HCT116 (cell line): Measurements from ENCODE around the gene TRMT10B. TPM values are rescaled to one million over a fixed set of nuclear protein-coding genes. Genes with fewer than 3 reads are reported as not detected.

Source experiments
- ATAC-seq: fragments of 200-7000 bp; cut with Tn5 transposase; 2 replicates; pipeline ENCODE4 v1.9.1; 2020; ENCODE audit warnings: mild to moderate bottlenecking, moderate library complexity
- BruUV-seq: library from RNA; stranded (reverse); fragments of 400-500 nt; replicated peaks from 2 replicates; lab custom pipeline; 2021; lab: Mats Ljungman, UMichigan
- CTCF ChIA-PET: fragments of 300-600 bp; sonication (Branson Sonifier 250); formaldehyde crosslinking; loops from one replicate; lab custom pipeline; 2021; ENCODE audit warnings: antibody characterized with exemption; lab: Charles Lee
- POLR2A ChIA-PET: fragments of 300-600, 350-600 bp; sonication (Branson Sonifier 250); formaldehyde crosslinking; loops from one replicate; lab custom pipeline; 2021; ENCODE audit warnings: antibody characterized with exemption; lab: Charles Lee
- RAD21 ChIA-PET, 2 experiments: fragments of 300-600 bp; sonication (Branson Sonifier 250); formaldehyde crosslinking; loops; one replicate each; lab custom pipeline; 2023; ENCODE audit warnings: low total read pairs in 2 of 2; ENCODE audit not compliant: uncharacterized antibody in 2 of 2, unreplicated experiment in 2 of 2, low non-redundant PET in 1 of 2; lab: Charles Lee
- DNase-seq: peaks from one replicate; pipeline ENCODE4 v3.0.0-alpha.2; 2010; ENCODE audit warnings: low read depth, low spot score
- H2AFZ ChIP-seq: fragments of 200-600 bp; shearing (Covaris generic), sonication (generic); 2 replicates; pipeline ENCODE4 v1.6.1; 2017; ENCODE audit warnings: low read depth, mixed run types, mixed read lengths, antibody characterized with exemption, low read length; ENCODE audit not compliant: poor library complexity, severe bottlenecking
- H3K27ac ChIP-seq: 2 replicates; pipeline ENCODE4 v1.5.1; 2012; ENCODE audit warnings: low read depth, low read length
- H3K27me3 ChIP-seq: fragments of 200-600 bp; sonication (generic); 2 replicates; pipeline ENCODE4 v1.6.1; 2016; ENCODE audit warnings: mixed run types, low read length, mixed read lengths; ENCODE audit not compliant: insufficient read depth
- H3K36me3 ChIP-seq, 2 experiments: fragments of 200-500 bp in 1 of 2; fragments of 200-600 bp in 1 of 2; sonication (Bioruptor generic) in 1 of 2; sonication (generic) in 1 of 2; 2 replicates each; pipeline versions ENCODE4 v1.5.1 to v1.6.1; 2014 to 2016; ENCODE audit warnings: low read length in 2 of 2, inconsistent platforms in 1 of 2, mixed read lengths in 1 of 2, mixed run types in 1 of 2; ENCODE audit not compliant: insufficient read depth in 2 of 2, control insufficient read depth in 1 of 2
- H3K4me1 ChIP-seq, 2 experiments: fragments of 200-600 bp in 1 of 2; sonication (generic) in 1 of 2; 2 replicates each; pipeline versions ENCODE4 v1.5.1 to v1.6.1; 2012 to 2017; ENCODE audit warnings: low read length in 2 of 2, inconsistent platforms in 1 of 2, mild to moderate bottlenecking in 1 of 2, mixed read lengths in 1 of 2, mixed run types in 1 of 2, moderate library complexity in 1 of 2; ENCODE audit not compliant: insufficient read depth in 2 of 2, control insufficient read depth in 1 of 2
- H3K4me2 ChIP-seq: fragments of 200-600 bp; sonication (generic); 2 replicates; pipeline ENCODE4 v1.6.1; 2017; ENCODE audit warnings: mixed run types, low read length, mixed read lengths
- H3K4me3 ChIP-seq, 2 experiments: fragments of 200-600 bp in 1 of 2; sonication (generic) in 1 of 2; replicated peaks in 1 of 2; 2 replicates each; pipeline ENCODE4 v1.5.1; 2011 to 2016; ENCODE audit warnings: low read length in 2 of 2, control low read depth in 1 of 2, low read depth in 1 of 2, mild to moderate bottlenecking in 1 of 2, mixed read lengths in 1 of 2, mixed run types in 1 of 2
- H3K79me2 ChIP-seq: fragments of 200-600 bp; sonication (generic); 2 replicates; pipeline ENCODE4 v1.6.1; 2017; ENCODE audit warnings: mild to moderate bottlenecking, mixed run types, low read length, moderate library complexity, mixed read lengths; ENCODE audit not compliant: insufficient read depth
- H3K9ac ChIP-seq: fragments of 200-600 bp; sonication (generic); 2 replicates; pipeline ENCODE4 v1.6.1; 2016; ENCODE audit warnings: low read length, mixed read lengths
- H3K9me2 ChIP-seq: fragments of 200-600 bp; sonication (generic), shearing (Covaris generic); 2 replicates; pipeline ENCODE4 v1.6.1; 2017; ENCODE audit warnings: mixed run types, mild to moderate bottlenecking, moderate library complexity; ENCODE audit not compliant: insufficient read depth
- H3K9me3 ChIP-seq, 2 experiments: fragments of 200-500 bp in 1 of 2; fragments of 200-600 bp in 1 of 2; sonication (Bioruptor generic) in 1 of 2; sonication (generic) in 1 of 2; 2 replicates each; pipeline ENCODE4 v1.6.1; 2014 to 2017; ENCODE audit warnings: low read length in 2 of 2, mixed read lengths in 2 of 2, inconsistent platforms in 1 of 2, low read depth in 1 of 2, mild to moderate bottlenecking in 1 of 2, mixed run types in 1 of 2, moderate library complexity in 1 of 2; ENCODE audit not compliant: control insufficient read depth in 1 of 2, insufficient read depth in 1 of 2
- H4K20me1 ChIP-seq: fragments of 200-600 bp; sonication (generic), shearing (Covaris generic); 2 replicates; pipeline ENCODE4 v1.6.1; 2017; ENCODE audit warnings: mixed run types, mild to moderate bottlenecking, moderate library complexity; ENCODE audit not compliant: insufficient read depth
- CBX3 ChIP-seq: IDR thresholded peaks from 2 replicates; pipeline ENCODE4 v1.6.1; 2012; ENCODE audit warnings: low read depth
- ELF1 ChIP-seq: IDR thresholded peaks from 2 replicates; pipeline ENCODE4 v1.6.1; 2012; ENCODE audit warnings: low read depth, borderline replicate concordance
- EZH2 ChIP-seq: fragments of 200-600 bp; sonication (generic); IDR thresholded peaks from 2 replicates; pipeline ENCODE4 v1.6.1; 2017; ENCODE audit warnings: antibody characterized with exemption, mixed run types
- EZH2phosphoT487 ChIP-seq: fragments of 200-600 bp; IDR thresholded peaks from 2 replicates; pipeline ENCODE4 v1.6.1; 2018; ENCODE audit warnings: antibody characterized with exemption, borderline replicate concordance
- RAD21 ChIP-seq: IDR thresholded peaks from 2 replicates; pipeline ENCODE4 v1.6.1; 2012; ENCODE audit warnings: low read depth, mild to moderate bottlenecking
- SIN3A ChIP-seq: IDR thresholded peaks from 2 replicates; pipeline ENCODE4 v1.6.1; 2012; ENCODE audit warnings: low read depth
- SP1 ChIP-seq: IDR thresholded peaks from 2 replicates; pipeline ENCODE4 v1.6.1; 2012; ENCODE audit warnings: low read depth
- YY1 ChIP-seq: IDR thresholded peaks from 2 replicates; pipeline ENCODE4 v1.6.1; 2011; ENCODE audit warnings: low read length, low read depth, moderate library complexity, mild to moderate bottlenecking; ENCODE audit not compliant: insufficient replicate concordance; ENCODE audit errors: extremely low read depth
- ZFX ChIP-seq: fragments of 450-650 bp; IDR thresholded peaks from 2 replicates; pipeline ENCODE4 v1.6.1; 2017
- intact Hi-C: fragments of 100-400 bp; cut with micrococcal nuclease; formaldehyde crosslinking; loops from 2 replicates; pipeline ENCODE4 v1.10.0; 2022
- total RNA-seq: library from RNA; stranded (reverse); gene quantifications from one replicate; pipeline ENCODE4 v1.2.1, GENCODE V29; 2021; ENCODE audit not compliant: unreplicated experiment
- TF ChIP-seq, protein P1 (sequence below): IDR thresholded peaks from 2 replicates; pipeline ENCODE4 v1.6.1; 2011; ENCODE audit warnings: mild to moderate bottlenecking, low read length, moderate library complexity; ENCODE audit not compliant: insufficient replicate concordance; ENCODE audit errors: extremely low read depth
- TF ChIP-seq, protein P2 (sequence below): IDR thresholded peaks from 2 replicates; pipeline ENCODE4 v1.6.1; 2012
- TF ChIP-seq, protein P3 (sequence below): IDR thresholded peaks from 2 replicates; pipeline ENCODE4 v1.6.1; 2012; ENCODE audit warnings: low read depth
- TF ChIP-seq, protein P4 (sequence below), 3 experiments: fragments of 200-600 bp in 1 of 3; sonication (generic) in 1 of 3; IDR thresholded peaks in 2 of 3; conservative IDR thresholded peaks in 1 of 3; 2 replicates each; pipeline ENCODE4 v1.5.1; 2012 to 2017; ENCODE audit warnings: low read depth in 2 of 3, low read length in 2 of 3, antibody characterized with exemption in 1 of 3, borderline replicate concordance in 1 of 3, control low read depth in 1 of 3, mild to moderate bottlenecking in 1 of 3, mixed read lengths in 1 of 3, mixed run types in 1 of 3, moderate library complexity in 1 of 3; ENCODE audit not compliant: insufficient read depth in 1 of 3

The TRMT10B gene
- total RNA-seq, 1 experiment from 2014 or later = 5.5 TPM

DNA sequence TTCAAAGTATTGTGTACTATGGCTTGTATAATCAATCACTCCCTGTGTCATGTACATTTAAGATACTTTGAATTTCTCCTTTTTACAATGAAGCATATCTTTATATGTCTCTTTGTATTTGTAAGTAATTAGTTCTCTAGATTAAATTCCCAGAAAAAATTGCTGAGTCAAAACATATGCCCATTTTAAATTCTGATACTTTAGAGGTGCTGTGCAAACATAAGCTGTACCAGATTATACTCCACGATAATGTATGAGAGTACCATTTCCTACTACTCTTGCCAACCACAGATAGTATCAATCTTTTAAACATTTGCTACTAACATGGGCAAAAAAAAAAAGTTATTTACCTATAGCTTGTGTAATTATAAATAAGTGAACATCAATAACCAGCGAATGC is 65.2 kb downstream of the TRMT10B start:
- no TSS peak for BruUV-seq

DNA sequence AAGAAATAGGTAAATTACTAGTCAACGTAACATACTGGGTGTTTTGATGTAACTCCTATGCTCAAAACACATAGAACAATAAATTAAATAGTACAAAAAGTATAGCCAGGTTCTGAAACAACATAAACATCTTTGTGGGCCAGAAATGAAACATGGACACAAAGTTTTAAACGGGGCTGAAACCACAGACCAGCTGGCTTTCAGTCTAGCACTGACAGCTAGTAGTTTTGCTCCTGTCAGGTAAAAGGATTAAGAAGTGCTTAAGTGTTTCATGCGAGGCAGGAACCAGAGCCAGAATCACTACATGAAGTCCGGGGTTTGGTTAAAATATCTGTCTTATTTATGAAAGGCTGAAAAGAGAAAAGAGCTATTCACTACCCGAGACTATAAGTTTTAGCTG is 66.5 kb downstream of the TRMT10B start:
- Histone ChIP-seq H3K4me1 (no peaks in the 10 kb centered on the region), H3K9me2 (no peaks in the 10 kb centered on the region)
- no peak for TF ChIP-seq EZH2phosphoT487
- TF ChIP-seq, protein P1, sequence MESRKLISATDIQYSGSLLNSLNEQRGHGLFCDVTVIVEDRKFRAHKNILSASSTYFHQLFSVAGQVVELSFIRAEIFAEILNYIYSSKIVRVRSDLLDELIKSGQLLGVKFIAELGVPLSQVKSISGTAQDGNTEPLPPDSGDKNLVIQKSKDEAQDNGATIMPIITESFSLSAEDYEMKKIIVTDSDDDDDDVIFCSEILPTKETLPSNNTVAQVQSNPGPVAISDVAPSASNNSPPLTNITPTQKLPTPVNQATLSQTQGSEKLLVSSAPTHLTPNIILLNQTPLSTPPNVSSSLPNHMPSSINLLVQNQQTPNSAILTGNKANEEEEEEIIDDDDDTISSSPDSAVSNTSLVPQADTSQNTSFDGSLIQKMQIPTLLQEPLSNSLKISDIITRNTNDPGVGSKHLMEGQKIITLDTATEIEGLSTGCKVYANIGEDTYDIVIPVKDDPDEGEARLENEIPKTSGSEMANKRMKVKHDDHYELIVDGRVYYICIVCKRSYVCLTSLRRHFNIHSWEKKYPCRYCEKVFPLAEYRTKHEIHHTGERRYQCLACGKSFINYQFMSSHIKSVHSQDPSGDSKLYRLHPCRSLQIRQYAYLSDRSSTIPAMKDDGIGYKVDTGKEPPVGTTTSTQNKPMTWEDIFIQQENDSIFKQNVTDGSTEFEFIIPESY = no peak
- no peak for TF ChIP-seq ELF1
- no peak for TF ChIP-seq ZFX
- no peak for TF ChIP-seq EZH2
- no peak for TF ChIP-seq RAD21
- TF ChIP-seq, protein P2, sequence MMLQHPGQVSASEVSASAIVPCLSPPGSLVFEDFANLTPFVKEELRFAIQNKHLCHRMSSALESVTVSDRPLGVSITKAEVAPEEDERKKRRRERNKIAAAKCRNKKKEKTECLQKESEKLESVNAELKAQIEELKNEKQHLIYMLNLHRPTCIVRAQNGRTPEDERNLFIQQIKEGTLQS = no peak
- TF ChIP-seq, protein P3, sequence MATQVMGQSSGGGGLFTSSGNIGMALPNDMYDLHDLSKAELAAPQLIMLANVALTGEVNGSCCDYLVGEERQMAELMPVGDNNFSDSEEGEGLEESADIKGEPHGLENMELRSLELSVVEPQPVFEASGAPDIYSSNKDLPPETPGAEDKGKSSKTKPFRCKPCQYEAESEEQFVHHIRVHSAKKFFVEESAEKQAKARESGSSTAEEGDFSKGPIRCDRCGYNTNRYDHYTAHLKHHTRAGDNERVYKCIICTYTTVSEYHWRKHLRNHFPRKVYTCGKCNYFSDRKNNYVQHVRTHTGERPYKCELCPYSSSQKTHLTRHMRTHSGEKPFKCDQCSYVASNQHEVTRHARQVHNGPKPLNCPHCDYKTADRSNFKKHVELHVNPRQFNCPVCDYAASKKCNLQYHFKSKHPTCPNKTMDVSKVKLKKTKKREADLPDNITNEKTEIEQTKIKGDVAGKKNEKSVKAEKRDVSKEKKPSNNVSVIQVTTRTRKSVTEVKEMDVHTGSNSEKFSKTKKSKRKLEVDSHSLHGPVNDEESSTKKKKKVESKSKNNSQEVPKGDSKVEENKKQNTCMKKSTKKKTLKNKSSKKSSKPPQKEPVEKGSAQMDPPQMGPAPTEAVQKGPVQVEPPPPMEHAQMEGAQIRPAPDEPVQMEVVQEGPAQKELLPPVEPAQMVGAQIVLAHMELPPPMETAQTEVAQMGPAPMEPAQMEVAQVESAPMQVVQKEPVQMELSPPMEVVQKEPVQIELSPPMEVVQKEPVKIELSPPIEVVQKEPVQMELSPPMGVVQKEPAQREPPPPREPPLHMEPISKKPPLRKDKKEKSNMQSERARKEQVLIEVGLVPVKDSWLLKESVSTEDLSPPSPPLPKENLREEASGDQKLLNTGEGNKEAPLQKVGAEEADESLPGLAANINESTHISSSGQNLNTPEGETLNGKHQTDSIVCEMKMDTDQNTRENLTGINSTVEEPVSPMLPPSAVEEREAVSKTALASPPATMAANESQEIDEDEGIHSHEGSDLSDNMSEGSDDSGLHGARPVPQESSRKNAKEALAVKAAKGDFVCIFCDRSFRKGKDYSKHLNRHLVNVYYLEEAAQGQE = no peak
- TF ChIP-seq SIN3A = no peak
- TF ChIP-seq, protein P4, sequence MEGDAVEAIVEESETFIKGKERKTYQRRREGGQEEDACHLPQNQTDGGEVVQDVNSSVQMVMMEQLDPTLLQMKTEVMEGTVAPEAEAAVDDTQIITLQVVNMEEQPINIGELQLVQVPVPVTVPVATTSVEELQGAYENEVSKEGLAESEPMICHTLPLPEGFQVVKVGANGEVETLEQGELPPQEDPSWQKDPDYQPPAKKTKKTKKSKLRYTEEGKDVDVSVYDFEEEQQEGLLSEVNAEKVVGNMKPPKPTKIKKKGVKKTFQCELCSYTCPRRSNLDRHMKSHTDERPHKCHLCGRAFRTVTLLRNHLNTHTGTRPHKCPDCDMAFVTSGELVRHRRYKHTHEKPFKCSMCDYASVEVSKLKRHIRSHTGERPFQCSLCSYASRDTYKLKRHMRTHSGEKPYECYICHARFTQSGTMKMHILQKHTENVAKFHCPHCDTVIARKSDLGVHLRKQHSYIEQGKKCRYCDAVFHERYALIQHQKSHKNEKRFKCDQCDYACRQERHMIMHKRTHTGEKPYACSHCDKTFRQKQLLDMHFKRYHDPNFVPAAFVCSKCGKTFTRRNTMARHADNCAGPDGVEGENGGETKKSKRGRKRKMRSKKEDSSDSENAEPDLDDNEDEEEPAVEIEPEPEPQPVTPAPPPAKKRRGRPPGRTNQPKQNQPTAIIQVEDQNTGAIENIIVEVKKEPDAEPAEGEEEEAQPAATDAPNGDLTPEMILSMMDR (IDR thresholded peaks at IDR 0.05 in 2 of 3, conservative IDR thresholded peaks at IDR 0.05 in 1 of 3; ENCODE audit: borderline replicate concordance in 1 of 3, insufficient read depth in 1 of 3, low read depth in 2 of 3, low read length in 2 of 3) = no peak
- TF ChIP-seq YY1 = no peak

More for the DNA sequence above, 65.2 kb downstream of the TRMT10B start:
- Histone ChIP-seq H3K9me3 (no peaks in the 10 kb centered on the region), H3K27ac (no peak overlapping the region), H3K27me3 (no peaks in the 10 kb centered on the region), H3K9ac (no peak overlapping the region), H3K9me2 (no peaks in the 10 kb centered on the region), H3K4me3 (no peak overlapping the region), H3K4me1 (no peaks in the 10 kb centered on the region), H3K36me3 (peaks cover 0 to 10% of the 10 kb centered on the region in 2 experiments; a peak in 2 of 4 replicates), H4K20me1 (no peaks in the 10 kb centered on the region), H3K79me2 (peaks cover 14% of the 10 kb centered on the region; the same call in 1 of the 2 replicates), H3K4me2 (no peak overlapping the region), H2AFZ (no peak overlapping the region)
- POLR2A ChIA-PET = no interaction called here
- CTCF ChIA-PET = no interaction called here
- no peak for DNase-seq
- TF ChIP-seq ZFX (no peak), SP1 (no peak), CBX3 (no peak)
- intact Hi-C loops = no loop called here
- ATAC-seq = no peak
- RAD21 ChIA-PET = no interaction called here

More for the DNA sequence above, 66.5 kb downstream of the TRMT10B start:
- DNase-seq (no peak), ATAC-seq (no peak)
- ChIA-PET CTCF (no interaction called here), RAD21 (no interaction called here), POLR2A (no interaction called here)
- intact Hi-C loops = no loop called here
- Histone ChIP-seq H3K9ac (no peak overlapping the region), H3K27ac (no peak overlapping the region), H3K36me3 (peaks cover 0 to 12% of the 10 kb centered on the region in 2 experiments; a peak in 2 of 4 replicates), H2AFZ (no peak overlapping the region), H3K27me3 (no peaks in the 10 kb centered on the region), H4K20me1 (no peaks in the 10 kb centered on the region), H3K79me2 (peaks cover 10% of the 10 kb centered on the region; the same call in 1 of the 2 replicates), H3K4me2 (no peak overlapping the region), H3K9me3 (no peaks in the 10 kb centered on the region), H3K4me3 (no peak overlapping the region)
- no TSS peak for BruUV-seq
